GM04504 (cell line): Measurements from ENCODE around the gene RAD21L1.
"Not testable (repeated sequence)": the region's sequence is repeated elsewhere in the genome, so short reads cannot be mapped to it uniquely, and the experiment has no call there.

Experiments used
- DNase-seq: peaks from one replicate; pipeline ENCODE4 v3.0.0-alpha.2; 2012; ENCODE audit warnings: low read depth

The RAD21L1 gene

DNA sequence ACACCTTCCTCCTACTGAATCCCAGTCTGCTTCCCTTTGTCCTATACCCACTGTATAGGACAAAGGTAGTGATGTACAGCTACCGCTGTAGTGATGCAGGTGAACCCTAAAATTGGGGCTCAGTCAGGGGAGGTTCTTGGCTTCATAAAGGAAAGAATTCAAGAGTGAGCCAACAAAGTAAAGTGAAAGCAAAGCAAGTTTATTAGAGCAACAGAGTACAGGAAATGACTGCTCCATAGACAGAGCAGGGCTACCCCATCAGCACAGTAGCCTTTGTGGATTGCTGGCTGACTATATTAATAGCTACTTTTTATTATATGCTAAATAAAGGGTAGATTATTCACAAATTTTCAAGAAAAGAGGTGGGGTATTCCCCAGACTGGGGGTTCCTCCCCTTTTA, 25.9 kb upstream of the RAD21L1 start:
- DNase-seq, result no peak

DNA sequence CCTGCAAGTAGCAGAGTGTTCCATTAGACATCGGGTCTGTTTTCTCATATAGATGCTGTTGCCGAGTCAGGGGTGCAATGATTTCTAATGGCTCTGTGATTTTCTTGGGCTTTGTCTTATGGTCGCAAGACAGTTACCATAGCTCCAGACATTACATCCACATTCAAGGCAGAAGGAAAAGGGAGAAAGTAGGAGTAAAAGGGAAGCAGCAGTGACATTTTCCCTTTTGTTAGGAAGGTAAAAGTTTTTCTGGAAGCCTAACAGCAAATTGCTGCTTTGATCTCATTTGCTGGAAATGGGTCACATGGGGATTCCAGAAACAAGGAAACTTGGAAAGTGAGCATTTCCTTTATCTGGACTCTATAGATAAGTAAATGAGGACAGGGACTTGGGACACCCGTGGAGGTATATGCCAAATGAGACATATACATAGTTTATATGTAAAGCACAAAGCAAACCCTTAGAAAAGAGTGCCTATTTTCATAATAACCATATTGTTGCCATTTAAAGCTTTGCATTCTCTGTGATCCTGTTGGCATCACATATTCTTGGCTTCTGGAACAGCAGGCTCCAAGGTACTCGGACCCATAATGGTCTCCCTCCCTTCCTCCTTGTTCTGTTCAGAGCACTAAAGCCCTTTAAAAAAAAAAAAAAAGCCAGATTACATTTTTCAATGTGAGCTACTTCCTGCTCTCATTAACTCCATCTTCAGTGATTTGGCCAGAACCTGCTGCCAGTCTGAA, 22.9 kb upstream of the RAD21L1 start, which contains the start of gene C20orf202:
Gene C20orf202 (plus strand): TSS at position 693 of the 743 bp plus-strand sequence. CDS start 132 bp downstream, outside the sequence.
- no peak for DNase-seq

DNA sequence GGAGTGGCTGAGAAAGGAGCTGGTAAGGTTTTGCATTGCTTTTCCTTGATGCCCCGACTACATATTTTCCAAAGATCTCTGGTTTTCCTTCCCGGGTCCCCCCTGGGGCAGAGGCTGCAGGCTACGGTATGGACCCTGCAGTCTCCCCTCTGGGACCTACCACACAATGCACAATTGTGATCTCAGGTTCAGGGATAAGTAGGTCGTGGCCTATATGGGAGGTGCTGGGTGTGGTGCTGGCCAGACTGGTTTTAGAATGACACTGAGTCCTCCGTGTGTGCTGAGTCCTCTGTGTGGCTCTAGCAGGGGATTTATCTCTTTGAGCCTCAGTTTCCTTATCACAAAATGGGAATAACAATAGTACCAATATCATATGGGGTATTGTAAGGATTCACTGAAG, 22.2 kb upstream of the RAD21L1 start:
- no peak for DNase-seq

DNA sequence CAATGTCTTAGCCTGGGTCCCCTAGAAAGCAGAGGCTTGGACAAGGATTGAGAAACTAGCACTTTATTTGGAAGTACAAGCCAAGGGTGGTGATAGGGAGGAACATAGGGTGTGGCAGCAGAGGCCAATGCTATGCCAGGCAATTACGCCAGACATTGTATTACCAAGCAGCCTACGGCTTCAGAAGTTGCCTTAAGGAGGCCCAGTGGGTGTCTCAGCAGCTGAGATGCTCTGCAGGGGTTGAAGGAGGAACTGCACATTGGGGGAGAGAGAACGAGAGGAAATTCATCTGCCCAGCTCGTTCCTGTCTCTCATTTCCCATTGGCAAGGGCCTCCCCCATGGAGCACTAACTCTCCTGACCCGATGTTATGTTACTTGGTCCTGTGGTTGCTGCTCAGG, 21.7 kb upstream of the RAD21L1 start:
- no peak for DNase-seq

DNA sequence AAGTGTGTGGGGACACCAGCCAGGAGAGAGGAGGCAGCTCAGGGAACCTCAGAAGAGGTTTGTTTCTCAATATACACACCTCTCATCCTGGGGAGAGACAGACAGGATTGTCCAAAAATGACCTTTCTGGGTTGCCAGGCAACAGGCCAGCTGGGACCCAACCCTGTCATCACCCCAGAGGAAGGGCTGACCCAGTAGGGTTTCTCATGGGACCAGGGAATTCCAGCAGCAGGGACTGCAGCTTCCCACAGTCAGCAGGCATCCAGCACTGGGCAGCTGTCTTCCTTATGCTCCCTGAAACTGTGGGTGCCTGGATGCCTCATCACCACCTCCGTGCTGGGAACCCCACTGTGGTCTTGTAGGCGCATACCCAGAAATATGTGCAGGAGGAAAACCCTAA, 21.3 kb upstream of the RAD21L1 start:
- DNase-seq, result no peak

DNA sequence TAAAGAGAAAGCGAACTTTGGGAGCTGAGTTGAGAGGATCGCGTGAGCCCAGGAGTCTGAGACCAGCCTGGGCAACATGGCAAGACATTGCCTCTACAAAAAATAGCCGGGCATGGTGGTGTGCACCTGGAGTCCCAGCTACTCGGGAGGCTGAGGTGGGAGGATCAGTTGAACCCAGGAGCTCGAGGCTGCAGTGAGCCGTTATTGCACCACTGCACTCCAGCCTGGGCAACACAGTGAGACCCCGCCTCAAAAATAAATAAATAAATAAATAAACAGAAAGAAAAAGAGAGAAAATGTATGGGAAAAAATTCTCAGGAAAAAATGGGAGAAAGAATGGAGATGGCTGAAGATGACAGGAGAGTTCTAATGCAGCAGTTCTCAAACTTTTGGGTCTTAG, 20.0 kb upstream of the RAD21L1 start:
- DNase-seq, result no peak

DNA sequence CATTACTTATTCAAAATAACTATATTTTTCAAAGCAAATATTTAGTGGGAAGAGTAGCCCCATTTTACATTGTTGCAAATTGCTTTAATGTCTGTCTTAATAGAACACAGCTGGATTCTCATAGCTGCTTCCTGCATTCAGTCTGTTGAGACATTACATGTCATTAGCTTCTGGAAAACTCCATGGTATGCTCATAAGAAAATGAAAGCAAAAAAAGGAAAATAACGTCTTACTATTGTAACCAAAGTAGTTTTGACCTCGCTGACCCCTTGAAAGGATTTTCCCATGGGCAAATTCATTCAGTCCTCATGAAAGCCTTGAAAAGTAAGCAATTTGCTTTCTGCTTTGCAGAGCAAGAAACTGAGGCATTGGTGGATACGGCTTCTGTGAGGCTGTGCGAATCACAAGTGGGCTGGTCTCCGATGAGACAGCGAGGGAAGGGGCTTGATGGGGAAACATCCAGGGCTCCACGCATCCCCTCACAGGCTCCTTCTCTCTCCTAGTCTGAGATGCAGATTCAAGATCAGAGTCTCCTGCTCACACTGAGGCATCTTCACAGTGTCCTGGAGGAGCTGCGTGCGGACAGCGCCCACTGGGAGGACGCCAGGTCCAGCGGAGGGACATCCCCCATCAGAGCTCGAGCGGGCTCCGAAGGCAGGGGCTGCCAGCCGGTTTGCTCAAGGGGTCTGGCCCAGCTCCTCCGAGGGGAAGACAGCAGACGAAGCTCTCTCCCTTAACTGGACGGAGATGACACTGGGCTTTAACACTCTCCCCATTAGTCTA, 19.3 kb upstream of the RAD21L1 start:
- DNase-seq, result no peak

DNA sequence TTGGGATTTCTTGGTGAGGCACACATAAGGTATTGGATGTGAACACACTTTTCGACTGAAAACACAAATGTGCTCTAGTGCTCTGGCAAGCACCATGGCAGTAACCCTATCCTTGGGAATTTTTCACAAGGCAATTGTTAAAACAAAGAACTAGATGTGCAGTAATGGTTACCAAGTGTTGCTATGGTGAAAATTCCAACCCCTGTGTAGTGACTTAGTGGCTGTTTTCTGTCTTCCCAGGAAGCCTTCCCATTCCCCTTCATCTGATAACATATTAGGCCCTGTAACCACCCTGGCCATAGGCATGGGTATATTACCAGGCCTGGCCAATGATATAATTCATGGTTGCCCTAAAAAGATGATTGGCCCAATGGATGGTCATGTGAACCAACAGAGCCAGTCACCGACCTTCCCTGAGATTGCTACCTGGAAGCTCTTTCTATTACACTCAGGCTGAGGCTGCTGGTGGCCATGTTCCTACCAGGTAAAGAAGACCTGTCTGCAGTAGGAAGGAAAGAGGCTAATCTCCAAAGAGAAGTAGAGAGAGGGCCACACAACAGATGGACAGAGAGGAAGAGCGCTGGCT, 18.5 kb upstream of the RAD21L1 start:
- no peak for DNase-seq

DNA sequence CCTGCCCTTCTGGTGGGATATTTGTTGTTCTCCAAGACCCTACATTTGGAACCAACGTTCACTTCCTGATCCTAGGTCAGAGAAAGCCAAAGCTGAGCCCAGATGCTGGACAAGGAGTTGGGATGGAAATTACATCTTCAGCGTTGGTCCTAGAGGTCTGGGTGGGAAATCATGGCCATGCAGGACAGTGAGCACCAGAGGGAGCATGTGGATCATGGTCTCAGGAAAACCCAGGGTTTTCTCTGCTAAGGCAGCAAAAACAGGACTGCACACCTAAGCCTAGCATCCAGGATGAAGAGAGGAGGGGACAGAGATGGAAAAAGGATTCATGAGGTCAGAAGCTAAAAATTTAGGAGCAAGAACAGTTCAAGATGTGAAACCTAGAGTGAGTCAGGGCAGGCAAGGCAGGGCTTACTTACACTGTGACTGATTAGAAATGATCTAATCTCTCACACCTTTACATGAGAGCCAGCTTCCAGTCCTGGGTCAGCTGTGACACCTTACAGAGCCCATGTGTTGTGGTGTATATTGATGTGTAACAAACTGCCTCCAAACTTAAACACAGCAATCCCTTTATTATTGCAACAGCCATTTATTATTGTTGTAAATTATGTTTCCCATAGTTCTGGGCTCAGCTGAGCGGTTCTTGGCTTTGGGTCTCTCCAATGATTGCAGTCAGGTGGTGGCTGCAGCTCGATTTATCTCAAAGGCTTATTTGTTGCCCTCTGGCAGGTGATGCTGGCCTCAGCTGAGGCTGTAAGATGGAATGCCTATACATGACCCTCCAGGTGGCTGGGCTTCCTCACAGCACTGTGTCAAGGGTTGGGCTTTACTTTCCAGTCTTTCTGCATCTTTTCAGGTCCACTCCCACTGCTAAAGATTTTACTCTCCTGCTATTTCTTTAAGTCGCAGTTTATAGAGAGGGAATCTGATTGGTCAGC, 16.1 kb upstream of the RAD21L1 start:
- no peak for DNase-seq

DNA sequence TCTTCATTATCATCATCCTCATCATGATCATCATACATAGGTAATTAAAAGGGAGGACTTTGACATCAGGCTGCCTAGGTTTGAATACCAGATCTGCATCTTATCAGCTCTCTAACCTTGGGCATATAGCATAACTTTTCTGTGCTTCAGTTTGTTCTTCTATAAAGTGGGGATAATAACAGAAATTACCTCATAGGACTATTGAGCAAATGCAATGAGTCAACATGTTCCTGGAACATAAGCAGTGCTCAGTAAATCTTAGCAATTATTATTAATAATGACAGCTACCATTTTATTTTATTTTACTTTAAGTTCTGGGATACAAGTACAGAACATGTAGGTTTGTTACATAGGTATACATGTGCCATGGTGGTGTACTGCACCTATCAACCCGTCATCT, 15.3 kb upstream of the RAD21L1 start:
- no peak for DNase-seq

DNA sequence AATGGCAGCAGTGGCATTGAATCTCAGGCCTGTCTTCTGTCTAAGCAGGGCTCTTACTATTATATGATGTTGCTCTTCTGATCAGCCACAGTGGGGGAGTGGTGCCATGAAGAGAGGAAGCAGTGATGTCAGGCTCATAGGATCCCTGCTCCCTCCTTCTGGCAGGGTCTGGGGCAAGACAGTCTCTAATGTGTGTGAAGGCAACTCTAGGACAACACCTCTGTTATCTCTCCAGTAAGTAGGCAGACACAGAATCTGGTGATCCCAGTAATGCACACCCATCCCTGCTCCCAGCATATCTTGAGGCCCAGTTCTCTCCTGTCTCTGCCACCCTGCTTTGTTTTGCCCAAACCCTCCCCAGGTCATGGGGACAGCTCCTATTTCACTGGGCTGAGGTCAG, 13.8 kb upstream of the RAD21L1 start:
- no peak for DNase-seq

DNA sequence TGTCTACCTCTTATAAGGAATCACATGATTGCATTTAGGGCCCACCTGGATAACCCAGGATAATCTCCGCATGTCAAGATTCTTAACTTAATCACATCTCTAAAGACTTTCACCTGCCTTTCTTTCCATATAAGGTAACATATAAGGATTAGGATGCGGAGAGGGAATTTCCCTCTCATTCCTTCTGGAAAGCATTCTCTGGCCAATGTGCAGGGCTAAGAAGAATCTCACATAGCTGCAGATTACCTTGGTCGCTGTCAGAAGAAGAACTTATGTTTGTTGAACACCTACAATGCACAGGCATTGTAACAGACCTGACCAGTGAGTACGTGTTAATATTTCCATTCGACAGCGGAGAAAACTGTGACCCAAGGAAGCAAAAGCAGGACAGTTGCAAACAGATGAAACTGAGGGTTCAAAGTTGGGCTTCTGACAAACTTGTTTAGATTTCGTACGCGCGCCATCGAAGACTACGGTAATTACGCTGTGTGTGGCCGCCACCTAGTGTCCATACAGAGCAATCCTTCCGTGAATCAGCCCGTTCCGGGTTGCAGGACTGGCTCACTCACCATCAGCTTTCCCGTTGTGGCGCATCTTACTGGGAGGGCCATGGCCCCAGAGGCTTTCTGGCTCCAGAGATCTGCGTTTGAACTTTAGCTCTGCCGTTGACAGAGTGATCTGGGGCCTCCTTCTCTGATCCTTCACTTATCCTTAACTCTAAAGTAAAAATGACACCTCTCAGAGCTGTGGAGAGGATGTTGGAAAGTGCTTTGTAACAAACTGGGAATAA, 13.0 kb upstream of the RAD21L1 start:
- peak; percentile 33 for DNase-seq

DNA sequence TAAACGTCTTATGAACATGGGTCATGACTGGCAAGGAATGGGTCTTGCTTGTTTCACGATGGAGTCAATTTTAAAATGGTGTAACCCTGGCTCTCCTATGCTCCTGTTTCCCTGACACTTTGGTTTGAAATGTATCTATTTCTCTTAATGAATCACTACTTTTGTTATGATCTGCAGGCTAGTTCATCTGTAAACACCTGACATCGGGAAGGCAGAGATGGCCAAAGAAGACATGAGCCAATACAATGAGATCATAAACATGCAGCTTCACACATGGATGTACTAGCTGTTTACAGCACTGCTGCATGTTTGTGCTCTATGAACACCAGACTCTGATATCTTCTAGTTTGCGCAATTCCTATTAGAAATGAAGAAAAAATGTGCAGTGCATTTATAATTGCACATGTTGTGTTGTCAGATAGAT, 11.0 kb upstream of the RAD21L1 start:
- no peak for DNase-seq

DNA sequence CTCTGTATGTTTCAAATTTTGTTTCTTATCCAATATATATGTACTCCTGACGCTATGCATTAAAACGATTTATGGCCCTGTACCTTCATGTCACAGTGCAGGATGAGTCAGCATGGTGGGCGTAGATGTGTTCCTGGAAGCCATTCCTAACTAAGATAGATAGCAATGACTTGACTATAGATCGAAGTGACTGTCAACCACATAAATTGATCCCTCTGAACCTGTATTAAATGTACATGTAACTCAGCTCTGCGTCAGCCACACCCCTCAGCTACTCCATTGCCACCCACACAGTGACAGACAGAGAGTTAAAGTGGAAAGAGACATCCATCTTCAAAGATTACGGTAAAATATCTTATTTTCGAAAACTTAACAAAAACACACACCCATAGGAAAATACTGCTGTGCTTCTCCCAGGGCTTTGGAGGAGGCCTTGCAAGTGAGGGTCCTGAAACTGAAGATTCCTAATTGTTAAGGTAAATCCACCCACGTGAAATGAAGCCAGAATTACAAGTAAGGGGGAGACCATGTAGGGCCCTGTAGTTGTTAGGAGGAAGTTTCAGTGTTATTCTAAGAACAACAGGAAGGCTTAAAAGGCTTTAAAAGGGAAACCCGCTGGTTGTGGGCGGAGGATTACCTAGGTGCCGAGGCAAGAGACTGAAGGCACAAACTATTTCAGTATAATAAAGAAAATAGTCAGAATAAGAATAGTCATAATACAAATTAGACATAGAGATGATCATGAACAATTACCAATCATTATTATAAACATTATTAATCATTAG, 10.3 kb upstream of the RAD21L1 start:
- DNase-seq, result no peak

DNA sequence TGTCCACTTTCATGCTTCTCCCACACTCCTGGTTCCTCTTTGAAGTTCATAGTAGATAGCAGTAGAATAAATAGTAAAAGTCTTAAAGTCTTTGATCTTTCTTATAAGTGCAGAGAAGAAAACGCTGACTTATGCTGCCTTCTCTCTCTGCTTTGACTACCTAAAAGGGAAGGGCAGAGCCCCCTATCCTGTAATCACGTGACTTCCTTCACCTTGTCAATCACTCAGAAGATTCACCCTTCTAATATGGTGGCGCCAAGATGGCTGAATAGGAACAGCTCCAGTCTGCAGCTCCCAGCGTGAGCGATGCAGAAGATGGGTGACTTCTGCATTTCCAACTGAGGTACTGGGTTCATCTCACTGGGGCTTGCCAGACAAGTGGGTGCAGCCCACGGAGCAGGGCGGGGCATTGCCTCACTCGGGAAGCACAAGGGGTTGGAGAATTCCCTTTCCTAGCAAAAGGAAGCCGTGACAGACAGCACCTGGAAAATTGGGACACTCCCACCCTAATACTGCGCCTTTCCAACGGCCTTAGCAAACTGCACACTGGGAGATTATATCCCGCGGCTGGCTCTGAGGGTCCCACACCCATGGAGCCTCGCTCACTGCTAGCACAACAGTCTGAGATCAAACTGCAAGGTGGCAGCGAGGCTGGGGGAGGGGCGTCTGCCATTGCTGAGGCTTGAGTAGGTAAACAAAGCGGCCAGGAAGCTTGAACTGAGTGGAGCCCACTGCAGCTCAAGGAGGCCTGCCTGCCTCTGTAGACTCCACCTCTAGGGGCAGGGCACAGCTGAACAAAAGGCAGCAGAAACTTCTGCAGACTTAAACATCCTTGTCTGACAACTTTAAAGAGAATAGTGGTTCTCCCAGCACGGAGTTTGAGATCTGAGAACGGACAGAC, 9.1 kb upstream of the RAD21L1 start:
- not testable (repeated sequence) for DNase-seq

DNA sequence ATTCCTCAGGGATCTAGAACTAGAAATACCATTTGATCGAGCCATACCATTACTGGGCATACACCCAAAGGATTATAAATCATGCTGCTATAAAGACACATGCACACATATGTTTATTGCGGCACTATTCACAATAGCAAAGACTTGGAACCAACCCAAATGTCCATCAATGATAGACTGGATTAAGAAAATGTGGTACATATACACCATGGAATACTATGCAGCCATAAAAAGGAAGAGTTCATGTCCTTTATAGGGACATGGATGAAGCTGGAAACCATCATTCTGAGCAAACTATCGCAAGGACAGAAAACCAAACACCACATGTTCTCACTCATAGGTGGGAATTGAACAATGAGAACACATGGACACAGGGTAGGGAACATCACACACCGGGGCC, 3.1 kb upstream of the RAD21L1 start:
- not testable (repeated sequence) for DNase-seq

DNA sequence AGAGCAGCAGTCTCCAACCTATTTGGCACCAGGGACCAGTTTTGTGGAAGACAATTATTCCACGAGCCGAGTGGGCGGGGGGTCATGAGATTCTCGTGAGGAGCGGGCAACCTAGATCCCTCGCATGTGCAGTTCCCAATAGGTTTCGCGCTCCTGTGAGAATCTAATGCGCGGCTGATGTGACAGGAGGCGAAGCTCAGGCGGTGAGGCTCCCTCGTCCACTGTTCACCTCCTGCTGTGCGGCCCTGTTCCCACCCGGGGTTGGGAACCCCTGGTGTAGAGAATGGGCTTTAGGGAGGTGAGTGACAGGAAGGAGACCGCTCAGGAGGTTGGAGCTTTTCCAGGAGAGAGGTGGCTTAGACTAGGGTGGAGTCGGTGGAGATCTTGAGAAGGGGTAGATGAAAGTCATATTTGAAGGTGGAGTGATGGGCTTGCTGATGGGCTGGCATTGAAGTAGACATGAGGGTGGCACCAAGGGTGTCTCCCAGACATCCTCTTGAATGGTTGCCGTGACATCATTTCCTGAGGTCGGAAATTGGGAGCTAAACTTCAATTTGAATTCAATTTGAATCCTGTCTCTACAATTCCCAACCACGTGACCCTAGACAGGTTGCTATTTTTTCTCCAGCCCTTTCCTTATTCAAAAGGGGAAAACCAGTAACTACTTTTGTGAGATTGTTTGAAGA, 1.5 kb upstream of the RAD21L1 start:
- no peak for DNase-seq

DNA sequence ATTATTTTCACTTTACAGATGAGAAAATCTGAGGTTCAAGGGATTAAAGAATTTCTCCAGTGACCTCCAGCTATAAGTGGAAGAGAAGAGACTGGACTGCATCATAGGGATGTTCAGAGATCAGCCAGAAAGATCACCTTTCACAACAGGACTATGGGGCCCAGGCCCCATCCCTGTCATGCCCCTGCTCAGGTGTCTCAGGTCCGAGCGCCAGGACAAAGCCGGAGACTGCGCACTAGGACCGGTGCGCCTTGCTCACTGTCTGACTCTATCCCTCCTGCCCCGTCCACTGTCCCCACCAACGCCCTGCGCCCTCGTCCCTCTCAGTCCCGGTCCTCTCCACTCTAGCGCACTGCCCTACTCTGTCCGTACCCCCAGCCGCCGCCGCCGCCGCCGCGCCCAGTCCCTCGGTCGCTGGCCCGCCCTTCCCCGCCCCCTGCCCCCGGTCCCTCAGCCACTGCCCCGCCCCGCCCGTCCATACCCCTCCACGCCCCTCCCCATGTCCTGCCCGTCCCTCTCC, 521 bp upstream of the RAD21L1 start:
- DNase-seq, result no peak
